ENCODE data around the gene KIF6. TPM values are rescaled to one million over a fixed set of nuclear protein-coding genes. Genes with fewer than 3 reads are reported as not detected.

KIF6 gene
- total RNA-seq, 1 experiment from 2014 or later = not detected

GRCh38 chr6:39755231-39755630, 30.0 kb upstream of the KIF6 start:
- Histone ChIP-seq H3K9me3 (ENCODE audit: control insufficient read depth in 1 of 2, insufficient read depth in 1 of 2, low read depth in 1 of 2, low read length in 2 of 2) (no peaks in the 10 kb centered on the region), H3K9ac (ENCODE audit: low read length) (no peak overlapping the region), H3K4me3 (replicated peaks in 1 of 2; ENCODE audit: low read depth in 1 of 2, low read length in 2 of 2) (no peak overlapping the region), H3K4me1 (ENCODE audit: control insufficient read depth in 1 of 2, insufficient read depth in 2 of 2, low read length in 2 of 2) (no peaks in the 10 kb centered on the region), H3K27me3 (ENCODE audit: insufficient read depth, low read length) (peaks cover 41% of the 10 kb centered on the region), H3K4me2 (ENCODE audit: low read length) (no peak overlapping the region), H3K79me2 (ENCODE audit: insufficient read depth, low read length) (no peaks in the 10 kb centered on the region), H2AFZ (ENCODE audit: low read depth, low read length, poor library complexity, severe bottlenecking) (no peak overlapping the region), H3K9me2 (ENCODE audit: insufficient read depth) (no peaks in the 10 kb centered on the region), H4K20me1 (ENCODE audit: insufficient read depth) (no peaks in the 10 kb centered on the region), H3K27ac (ENCODE audit: low read depth, low read length) (no peak overlapping the region), H3K36me3 (ENCODE audit: control insufficient read depth in 1 of 2, insufficient read depth in 2 of 2, low read length in 2 of 2) (no peaks in the 10 kb centered on the region)
- DNase-seq (ENCODE audit: low read depth, low spot score) (no peak), ATAC-seq (no peak)
- BruUV-seq (replicated peaks) = no TSS peak
- TF ChIP-seq SRF (IDR thresholded peaks at IDR 0.05; ENCODE audit: low read depth) = no peak
- TF ChIP-seq ZBTB33 (IDR thresholded peaks at IDR 0.05; ENCODE audit: extremely low read depth, insufficient replicate concordance, low read length) = no peak
- TF ChIP-seq CTCF (IDR thresholded peaks at IDR 0.05 in 2 of 3, conservative IDR thresholded peaks at IDR 0.05 in 1 of 3; ENCODE audit: borderline replicate concordance in 1 of 3, insufficient read depth in 1 of 3, low read depth in 2 of 3, low read length in 2 of 3) = no peak
- TF ChIP-seq TCF7L2 (IDR thresholded peaks at IDR 0.05; ENCODE audit: borderline replicate concordance, extremely low read depth, insufficient read depth, insufficient read length) = no peak
- TF ChIP-seq YY1 (IDR thresholded peaks at IDR 0.05; ENCODE audit: extremely low read depth, insufficient replicate concordance, low read depth, low read length) = no peak
- no peak for TF ChIP-seq SP1 (IDR thresholded peaks at IDR 0.05; ENCODE audit: low read depth)
- TF ChIP-seq SIN3A (IDR thresholded peaks at IDR 0.05; ENCODE audit: low read depth) = no peak
- no peak for TF ChIP-seq POLR2A (IDR thresholded peaks at IDR 0.05; ENCODE audit: borderline replicate concordance, extremely low read depth, insufficient read depth, insufficient read length)
- no peak for TF ChIP-seq ELF1 (IDR thresholded peaks at IDR 0.05; ENCODE audit: borderline replicate concordance, low read depth)
- TF ChIP-seq JUND (IDR thresholded peaks at IDR 0.05) = no peak
- no peak for TF ChIP-seq EGR1 (IDR thresholded peaks at IDR 0.05; ENCODE audit: low read depth)
- no peak for TF ChIP-seq ZFX (IDR thresholded peaks at IDR 0.05)
- no peak for TF ChIP-seq FOSL1 (IDR thresholded peaks at IDR 0.05; ENCODE audit: low read depth)
- no peak for TF ChIP-seq EZH2phosphoT487 (IDR thresholded peaks at IDR 0.05; ENCODE audit: borderline replicate concordance)
- TF ChIP-seq REST (IDR thresholded peaks at IDR 0.05; ENCODE audit: low read depth) = no peak
- TF ChIP-seq CBX3 (IDR thresholded peaks at IDR 0.05; ENCODE audit: low read depth) = no peak
- no peak for TF ChIP-seq EZH2 (IDR thresholded peaks at IDR 0.05)
- TF ChIP-seq POLR2AphosphoS5 (IDR thresholded peaks at IDR 0.05; ENCODE audit: low read depth, low read length) = no peak
- POLR2A ChIA-PET = no interaction called here
- RAD21 ChIA-PET (ENCODE audit: low non-redundant PET in 1 of 2, low total read pairs in 2 of 2, uncharacterized antibody in 2 of 2, unreplicated experiment in 2 of 2) = no interaction called here
- CTCF ChIA-PET = no interaction called here
- intact Hi-C loops (cut with micrococcal nuclease) = no loop called here
